ENCODE measurements around the gene PCDH9. TPM values are rescaled to one million over a fixed set of nuclear protein-coding genes. Genes with fewer than 3 reads are reported as not detected.

PCDH9 gene
- total and polyA plus RNA-seq, 10 of the 15 experiments (the other 5 are each of a cell fraction or from before 2014, with no cell fraction given) = 0.02 to 2.3 (median 0.05) TPM; not detected in 1

- no peak for TF ChIP-seq ZBTB4 (CRISPR knock-in tag; IDR thresholded peaks at IDR 0.05)
These were observed 418.7 kb downstream of the PCDH9 start (continued) for GRCh38 chr13:66811455-66811854.

- ChIA-PET POLR2A (no interaction called here), SMC1A (ENCODE audit: uncharacterized antibody, unreplicated experiment) (no interaction called here), CTCF (no interaction called here), RAD21 (ENCODE audit: unreplicated experiment) (no interaction called here)
- FAIRE-seq = no peak
- intact Hi-C loops (cut with micrococcal nuclease; ENCODE audit: unreplicated experiment) = no loop called here
- no peak overlapping the region for H2AFZ ChIP-seq (ENCODE audit: control insufficient read depth, low read depth, low read length)
- H3K27me3 ChIP-seq (replicated peaks in 1 of 2; ENCODE audit: control insufficient read depth in 2 of 2, insufficient read depth in 2 of 2, low read length in 1 of 2) = no peaks in the 10 kb centered on the region
- ATAC-seq = no peak
- no peak overlapping the region for H3K4me2 ChIP-seq (ENCODE audit: control insufficient read depth, insufficient read depth)
- no peaks in the 10 kb centered on the region for H3K36me3 ChIP-seq (ENCODE audit: control insufficient read depth in 2 of 2, insufficient read depth in 2 of 2, low read length in 1 of 2)
- H3K27ac ChIP-seq (ENCODE audit: control insufficient read depth, insufficient read depth) = no peak overlapping the region
- no peaks in the 10 kb centered on the region for H3K79me2 ChIP-seq (ENCODE audit: control insufficient read depth, insufficient read depth, low read length)
- no peaks in the 10 kb centered on the region for H3K4me1 ChIP-seq (ENCODE audit: control insufficient read depth, insufficient read depth, low read length)
- no peak overlapping the region for H3K4me3 ChIP-seq
- no peaks in the 10 kb centered on the region for H4K20me1 ChIP-seq (ENCODE audit: control insufficient read depth, insufficient read depth)
- WGBS (ENCODE audit: insufficient coverage, insufficient replicate concordance, low lambda C conversion rate, missing lambda C conversion rate) = 69% methylated on average over 1 of the region's 1 CpG
- no peak for DNase-seq (ENCODE audit: low read depth, low spot score)
- no peaks in the 10 kb centered on the region for H3K9me3 ChIP-seq (replicated peaks; ENCODE audit: control insufficient read depth, insufficient read depth, low read length)
- in situ Hi-C loops (cut with MboI) = no loop called here
- BruUV-seq (replicated peaks) = no TSS peak
- H3K9ac ChIP-seq (ENCODE audit: control insufficient read depth, insufficient read depth, low read length) = no peak overlapping the region
- no peak for TF ChIP-seq FOS (IDR thresholded peaks at IDR 0.05; ENCODE audit: borderline replicate concordance, extremely low read depth, insufficient read length)
- TF ChIP-seq USF1 (IDR thresholded peaks at IDR 0.05; ENCODE audit: borderline replicate concordance, extremely low read length, insufficient read depth, low read depth, low read length) = no peak
- no peak for TF ChIP-seq ZNF217 (IDR thresholded peaks at IDR 0.05)
- no peak for TF ChIP-seq GATAD2B (conservative IDR thresholded peaks at IDR 0.05; ENCODE audit: low read depth)
- TF ChIP-seq ATF3 (IDR thresholded peaks at IDR 0.05; ENCODE audit: borderline replicate concordance, extremely low read depth, low read depth, low read length) = no peak
- no peak for TF ChIP-seq SRF (IDR thresholded peaks at IDR 0.05; ENCODE audit: low read depth in 2 of 2, low read length in 2 of 2)
- no peak for TF ChIP-seq ZBTB4 (CRISPR knock-in tag; IDR thresholded peaks at IDR 0.05)
- no peak for TF ChIP-seq FOXM1 (IDR thresholded peaks at IDR 0.05; ENCODE audit: low read depth, low read length)
- TF ChIP-seq ELK1 (IDR thresholded peaks at IDR 0.05; ENCODE audit: low read depth, low read length) = no peak
- TF ChIP-seq TARDBP (IDR thresholded peaks at IDR 0.05; ENCODE audit: borderline replicate concordance) = no peak
- TF ChIP-seq POLR2AphosphoS2 (IDR thresholded peaks at IDR 0.05; ENCODE audit: low read depth, low read length) = no peak
- no peak for TF ChIP-seq FOXK2 (IDR thresholded peaks at IDR 0.05)
These were observed 420.7 kb downstream of the PCDH9 start for GRCh38 chr13:66809485-66809884.
